ENCODE measurements around the gene TCEANC2.

Gene TCEANC2

GRCh38 chr1:54114001-54114400 lies 60.6 kb downstream of the TCEANC2 start:
- no peak for DNase-seq (ENCODE audit: low read depth in 2 of 2)

DNA sequence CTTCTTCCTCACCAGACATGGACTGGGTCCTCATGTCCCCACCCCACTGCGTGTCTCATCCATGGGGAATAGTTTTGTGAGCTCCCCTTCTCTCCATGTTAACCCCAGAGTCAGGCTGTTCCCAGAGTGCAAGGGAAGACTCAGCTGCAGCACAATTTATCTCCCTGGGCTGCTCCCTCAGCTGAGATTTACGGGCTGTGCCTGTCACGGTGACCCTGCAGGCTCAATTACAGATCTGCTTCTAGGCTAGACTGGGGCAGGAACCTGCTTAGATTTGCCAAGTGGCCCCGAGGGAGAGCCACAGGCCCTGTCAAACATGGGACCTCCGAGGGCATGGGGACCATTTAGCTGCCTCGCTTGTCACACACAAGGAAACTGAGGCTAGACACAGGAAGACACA lies 61.5 kb downstream of the TCEANC2 start:
- no peak for DNase-seq (ENCODE audit: low read depth in 2 of 2)

DNA sequence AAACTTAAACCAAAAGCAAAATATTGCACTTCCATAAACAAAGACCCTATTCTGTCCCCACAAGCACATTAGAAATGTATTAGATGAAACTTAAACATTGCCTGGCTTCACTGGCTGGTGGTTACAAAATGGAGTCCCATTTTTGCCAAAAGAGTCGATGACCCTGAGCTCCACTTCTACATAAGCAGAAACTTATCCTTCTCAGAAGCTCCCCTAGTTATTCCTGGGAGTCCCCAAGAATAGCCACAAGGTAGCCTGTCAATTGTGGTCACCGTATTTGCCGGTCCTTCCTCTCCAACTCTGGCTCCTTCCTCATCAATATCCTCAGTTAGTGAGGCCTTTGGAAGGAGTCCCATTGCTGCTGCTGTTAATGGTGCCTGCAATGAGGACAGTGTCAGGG lies 62.1 kb downstream of the TCEANC2 start:
- DNase-seq (ENCODE audit: low read depth in 2 of 2): no peak

DNA sequence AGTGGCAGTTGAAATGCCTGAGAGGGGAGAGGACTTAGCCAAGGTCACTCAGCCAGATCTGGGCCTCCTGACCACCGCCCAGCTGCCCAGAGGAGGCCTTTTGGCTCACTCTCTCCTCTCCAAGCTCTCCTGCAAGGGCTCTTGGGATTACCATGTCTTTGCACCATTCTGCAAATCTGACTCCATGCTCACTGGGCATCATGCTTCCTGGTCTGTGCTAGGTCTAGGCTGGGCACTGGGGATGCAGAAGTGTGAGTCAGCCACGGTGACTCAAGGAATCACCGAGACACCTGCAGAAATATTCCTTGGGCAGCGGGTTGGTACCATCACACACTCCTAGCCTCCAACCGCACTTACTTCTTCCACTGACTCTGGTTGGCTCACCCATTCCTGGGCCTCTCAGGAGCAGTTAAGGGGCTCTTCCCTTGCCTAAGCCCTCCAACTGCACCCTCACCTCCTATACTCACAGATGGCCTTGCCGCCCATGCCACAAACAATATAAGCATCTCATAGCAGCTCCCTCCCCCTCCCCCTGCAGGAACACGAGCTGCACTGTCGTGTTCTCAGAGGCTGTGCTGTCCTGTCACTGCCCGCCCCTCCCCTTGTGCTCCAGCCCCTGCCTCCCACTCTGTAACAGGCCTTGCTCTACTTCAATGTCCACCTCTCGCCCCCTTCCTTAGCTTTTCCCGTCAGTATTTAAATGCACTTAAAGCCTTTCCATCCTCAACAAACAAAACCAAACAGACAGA lies 64.6 kb downstream of the TCEANC2 start:
- DNase-seq (ENCODE audit: low read depth in 2 of 2): no peak

GRCh38 chr1:54118704-54119103 lies 65.3 kb downstream of the TCEANC2 start:
- no peak for DNase-seq (ENCODE audit: low read depth in 2 of 2)

GRCh38 chr1:54120018-54120697 lies 66.8 kb downstream of the TCEANC2 start:
- DNase-seq (ENCODE audit: low read depth in 2 of 2): no peak

DNA sequence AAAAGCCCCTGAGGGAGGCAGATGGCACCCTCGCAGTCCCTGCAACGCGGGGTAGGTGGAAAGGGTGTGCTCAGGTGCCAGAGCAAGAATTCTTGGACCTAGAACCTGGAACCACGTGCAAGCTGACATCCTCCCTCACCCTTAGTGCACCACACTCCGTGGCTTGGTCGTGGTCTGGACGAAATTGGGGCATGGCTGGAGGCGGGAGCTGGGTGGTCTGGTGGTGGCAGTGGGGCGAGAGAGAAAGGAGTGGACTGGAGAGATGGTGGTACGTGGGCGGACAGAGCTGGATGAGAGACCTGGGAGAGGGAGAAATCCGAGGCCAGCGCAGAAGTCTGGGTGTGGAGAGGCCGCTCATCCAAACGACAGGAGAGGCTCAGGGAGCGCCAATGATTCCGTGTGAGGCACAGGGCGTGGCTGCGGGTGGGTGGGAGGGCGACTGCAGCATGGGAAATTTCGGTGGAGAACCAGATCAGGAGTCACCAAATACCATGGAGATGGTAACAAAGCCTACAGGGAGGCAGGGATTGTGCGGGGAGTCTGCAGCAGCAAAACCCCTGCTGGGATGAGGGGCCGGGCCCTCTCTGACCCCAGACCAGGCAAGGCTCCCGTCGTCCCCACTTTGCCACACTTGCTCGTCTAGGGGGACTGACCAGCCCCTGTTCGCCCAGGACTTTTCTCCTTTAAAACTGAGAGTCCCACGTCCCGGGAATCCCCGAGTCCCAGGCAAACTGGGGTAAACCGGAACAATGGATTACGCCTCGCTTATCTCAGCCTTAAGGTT lies 67.5 kb downstream of the TCEANC2 start:
- DNase-seq (ENCODE audit: low read depth in 2 of 2): no peak

DNA sequence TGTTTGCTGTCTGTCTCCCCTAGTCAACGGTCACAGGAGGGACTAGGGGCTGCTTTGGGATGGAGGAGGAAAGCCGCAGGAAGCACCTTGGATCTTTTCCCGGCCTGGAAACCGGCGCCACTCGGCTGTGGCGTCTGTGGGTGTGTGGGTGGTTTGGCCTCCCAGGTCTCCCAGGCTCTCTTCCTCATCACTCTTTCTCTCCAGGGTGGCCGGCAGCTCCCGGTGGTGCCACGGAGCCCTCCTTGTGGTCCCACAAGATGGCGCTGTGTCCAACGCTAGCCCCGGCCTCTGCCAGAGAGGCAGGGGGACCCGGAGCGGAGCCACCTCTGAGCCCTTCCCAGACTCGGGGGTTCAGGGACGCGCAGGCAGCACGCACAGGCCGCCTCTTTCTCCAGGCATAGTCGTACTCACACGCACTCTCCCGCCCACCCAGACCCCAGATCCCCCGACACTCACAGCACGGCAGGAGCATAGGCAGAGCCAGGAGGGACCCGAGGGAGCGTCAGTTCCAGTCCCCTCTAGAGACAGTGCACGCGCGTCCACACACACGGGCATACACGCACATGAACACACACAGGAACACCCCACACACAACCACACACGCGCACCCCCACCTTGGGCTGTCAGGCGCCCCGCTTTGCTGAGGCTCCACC lies 68.2 kb downstream of the TCEANC2 start:
- DNase-seq (ENCODE audit: low read depth in 2 of 2): peak; percentile 29 to 46

- no peak for DNase-seq (ENCODE audit: low read depth in 2 of 2)
These were observed 68.8 kb downstream of the TCEANC2 start for GRCh38 chr1:54122135-54122751.

DNA sequence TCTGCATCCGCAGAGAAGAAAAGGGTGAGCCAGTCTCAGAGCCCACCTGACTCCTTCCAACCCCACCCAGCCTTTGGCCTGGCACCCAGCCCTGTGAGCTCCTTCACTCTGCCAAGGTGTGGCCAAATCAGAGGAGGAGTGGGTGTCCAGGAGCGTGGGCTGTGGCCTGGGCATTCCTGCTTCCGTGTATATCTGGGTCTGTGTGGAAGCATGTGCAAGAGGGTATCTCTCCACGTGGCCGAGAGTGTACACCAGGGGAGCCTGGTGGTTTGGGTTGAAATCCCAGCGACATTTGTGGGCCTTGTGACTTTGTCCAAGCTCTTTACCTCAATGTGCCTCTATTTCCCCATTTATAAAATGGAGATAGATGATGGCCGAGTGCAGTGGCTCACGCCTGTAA lies 69.6 kb downstream of the TCEANC2 start:
- DNase-seq (ENCODE audit: low read depth in 2 of 2): no peak

GRCh38 chr1:54124472-54124871 lies 71.1 kb downstream of the TCEANC2 start:
- DNase-seq (ENCODE audit: low read depth in 2 of 2): no peak

- no peak for DNase-seq (ENCODE audit: low read depth in 2 of 2)
These were observed 71.5 kb downstream of the TCEANC2 start for GRCh38 chr1:54124906-54125305.

DNA sequence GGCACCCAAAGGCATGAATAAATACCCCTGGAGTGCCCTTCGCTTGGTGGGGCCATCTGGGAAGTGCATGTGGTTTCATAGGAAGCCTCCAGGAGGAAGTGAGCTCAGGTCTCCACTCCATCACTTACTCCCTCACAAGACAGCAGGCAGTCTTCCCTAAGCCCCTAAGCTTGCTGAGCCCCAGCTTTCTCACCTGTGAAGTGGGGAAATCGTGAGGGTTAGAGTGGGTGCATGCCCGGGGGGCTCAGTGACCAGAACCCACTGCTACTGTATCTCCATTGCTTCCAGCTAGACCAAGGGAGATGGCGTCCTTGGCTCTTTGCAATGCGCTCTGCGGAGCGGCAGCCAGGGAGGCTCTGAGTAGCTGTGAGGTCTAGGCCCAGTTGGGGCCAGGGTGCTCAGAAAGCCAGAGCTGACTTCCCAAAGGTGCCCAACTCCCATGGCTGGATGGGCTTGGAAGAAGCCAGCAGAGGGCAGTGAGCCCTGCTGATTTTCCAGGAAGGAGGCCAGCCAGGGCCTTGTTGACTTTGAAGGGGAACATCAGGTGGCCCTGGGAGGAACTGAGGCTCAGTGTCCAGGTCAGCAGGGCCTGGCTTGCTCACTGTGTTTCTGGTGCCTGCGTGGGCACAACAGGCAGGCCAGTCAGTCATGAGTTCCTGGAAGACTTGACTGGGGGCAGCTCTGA lies 72.1 kb downstream of the TCEANC2 start:
- no peak for DNase-seq (ENCODE audit: low read depth in 2 of 2)

GRCh38 chr1:54126271-54126815 lies 72.9 kb downstream of the TCEANC2 start:
- DNase-seq (ENCODE audit: low read depth in 2 of 2): no peak

GRCh38 chr1:54127594-54128300 lies 74.3 kb downstream of the TCEANC2 start:
- no peak for DNase-seq (ENCODE audit: low read depth in 2 of 2)

- no peak for DNase-seq (ENCODE audit: low read depth in 2 of 2)
These were observed 76.5 kb downstream of the TCEANC2 start for GRCh38 chr1:54129858-54130257.

DNA sequence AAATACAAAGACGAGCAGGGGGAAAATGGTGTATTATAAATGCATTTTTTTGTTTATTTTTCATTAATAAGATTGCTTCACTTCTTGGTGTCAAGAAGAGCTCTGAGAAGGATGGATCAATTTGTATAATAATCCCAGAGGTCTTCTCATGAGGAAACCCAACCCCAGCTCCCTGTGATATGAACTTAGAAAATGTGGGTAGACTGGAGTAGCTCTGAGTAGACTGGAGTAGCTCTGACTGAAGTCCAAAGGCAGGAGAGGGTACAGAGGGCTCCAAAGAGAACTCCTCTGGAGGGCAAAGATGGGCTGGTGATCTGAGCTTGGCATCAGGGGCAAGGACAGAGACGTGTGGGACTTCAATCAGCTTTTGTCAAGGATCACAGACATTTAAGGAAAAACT lies 78.0 kb downstream of the TCEANC2 start:
- no peak for DNase-seq (ENCODE audit: low read depth in 2 of 2)

GRCh38 chr1:54132495-54132894 lies 79.1 kb downstream of the TCEANC2 start:
- DNase-seq (ENCODE audit: low read depth in 2 of 2): no peak

- DNase-seq (ENCODE audit: low read depth in 2 of 2): no peak
These were observed 80.9 kb downstream of the TCEANC2 start for GRCh38 chr1:54134295-54134694.

DNA sequence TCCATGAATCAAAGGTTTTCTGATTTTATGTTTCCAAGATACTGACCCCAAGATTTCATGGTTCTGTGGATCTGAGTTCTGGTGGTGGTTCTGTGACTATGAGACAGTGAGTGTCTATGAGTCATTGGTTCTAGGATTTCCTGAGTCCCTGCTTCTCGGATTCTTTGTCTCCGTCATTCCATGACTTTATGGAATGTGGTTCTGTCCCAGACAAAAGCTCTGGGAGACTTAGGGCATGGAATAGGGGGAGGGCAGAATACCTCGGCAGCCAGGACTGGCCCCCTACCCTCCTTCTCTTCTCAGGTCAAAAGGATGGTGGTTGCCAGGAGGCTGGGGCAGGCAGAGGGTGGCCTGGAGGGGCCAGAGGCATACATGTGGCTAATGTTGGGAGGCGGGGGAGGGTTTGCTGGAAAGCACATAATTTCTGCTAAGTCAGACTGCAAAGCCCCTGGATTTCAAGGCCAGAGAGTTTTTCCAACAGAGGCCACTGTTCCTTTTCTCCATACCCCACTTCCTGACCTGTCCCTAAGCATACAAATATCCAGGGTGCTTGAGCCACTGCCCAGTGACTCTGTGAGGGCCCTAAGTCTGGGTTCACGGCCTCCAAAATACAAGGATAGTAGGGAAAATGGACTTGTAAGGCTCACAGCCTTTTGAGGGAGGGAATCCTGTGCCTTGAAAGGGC lies 82.2 kb downstream of the TCEANC2 start:
- DNase-seq (ENCODE audit: low read depth in 2 of 2): no peak

All from stimulated activated CD8-positive, alpha-beta memory T cell treated with anti-CD3 and anti-CD28 coated beads, Interleukin-2, amount 100 ng/mL, for 1 hour (primary cell).